PC-9 (cell line): Measurements from ENCODE around the gene DGKD.

Experiments
- CTCF ChIP-seq: fragments of 200-600 bp; sonication (generic); conservative IDR thresholded peaks from 2 replicates; pipeline ENCODE4 v1.6.1; 2017; ENCODE audit warnings: mixed run types, antibody characterized with exemption, mild to moderate bottlenecking, moderate library complexity
- EZH2 ChIP-seq: fragments of 200-600 bp; sonication (generic); IDR thresholded peaks from 2 replicates; pipeline ENCODE4 v1.8.0; 2017; ENCODE audit warnings: antibody characterized with exemption, low read depth

GRCh38 chr2:233442028-233442310 is 87.7 kb downstream of the DGKD start:
- TF ChIP-seq CTCF (no peak), EZH2 (no peak)
